Frontal cortex (tissue), 4 donors: ENCODE results near the gene A4GNT. TPM values are rescaled to one million over a fixed set of nuclear protein-coding genes. Genes with fewer than 3 reads are reported as not detected.
"Not testable (repeated sequence)": the region's sequence is repeated elsewhere in the genome, so short reads cannot be mapped to it uniquely, and the experiment has no call there.

ENCODE experiments used
- DNase-seq, 2 donors: peaks; one replicate each; pipeline ENCODE4 v3.0.0; 2012; ENCODE audit warnings: low spot score in 2 of 2
- FAIRE-seq: peaks from 2 replicates; lab custom pipeline; 2012; peaks lifted over from hg19 to GRCh38; lab: Jason Lieb, UNC
- total RNA-seq: library from RNA; depleted of rRNA; stranded (reverse); fragments of >200 nt; gene quantifications from one replicate; pipeline ENCODE4 v1.2.3, GENCODE V29; 2014
- donor health status: control.
- donor health status: control.
- donor health status: control.

A4GNT gene
- total RNA-seq, 1 donor from 2014 or later, result not detected

DNA sequence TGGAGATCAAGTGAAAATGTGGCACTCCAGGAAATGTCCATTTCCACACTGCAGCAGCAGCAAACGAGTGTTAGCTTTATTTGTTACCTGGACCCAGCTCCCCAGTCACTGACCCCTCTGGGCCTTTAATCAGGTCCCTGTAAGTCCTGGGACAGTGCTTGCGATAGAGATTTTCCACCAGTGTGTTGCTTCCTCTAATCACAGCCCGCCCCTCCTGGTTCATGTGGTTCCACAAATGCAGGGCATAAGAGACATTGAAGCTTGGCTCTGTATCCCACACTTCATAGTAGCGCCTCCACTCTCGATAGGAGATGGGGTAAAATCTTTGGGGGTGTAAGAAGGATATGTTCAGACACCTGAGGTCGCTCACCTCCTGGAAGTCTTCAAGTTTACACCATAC is 8.0 kb downstream of the A4GNT start:
- FAIRE-seq (no peak), DNase-seq (no peak)

DNA sequence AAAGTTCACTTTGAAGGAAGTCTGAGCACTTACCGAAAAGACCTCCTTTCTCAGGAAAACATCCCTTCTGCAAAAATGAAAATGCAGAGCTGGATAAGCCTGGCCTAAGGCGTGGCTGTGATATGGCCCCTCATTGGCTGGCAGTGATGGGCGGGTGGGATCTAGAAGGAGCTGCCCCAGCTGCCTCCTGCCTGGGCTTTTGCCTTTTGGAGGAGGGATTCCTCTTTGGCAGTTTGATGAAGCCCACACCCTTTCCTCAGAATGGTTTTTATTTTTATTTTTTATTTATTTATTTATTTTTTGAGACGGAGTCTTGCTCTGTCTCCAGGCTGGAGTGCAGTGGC is 12.8 kb downstream of the A4GNT start:
- FAIRE-seq (no peak), DNase-seq (no peak)

DNA sequence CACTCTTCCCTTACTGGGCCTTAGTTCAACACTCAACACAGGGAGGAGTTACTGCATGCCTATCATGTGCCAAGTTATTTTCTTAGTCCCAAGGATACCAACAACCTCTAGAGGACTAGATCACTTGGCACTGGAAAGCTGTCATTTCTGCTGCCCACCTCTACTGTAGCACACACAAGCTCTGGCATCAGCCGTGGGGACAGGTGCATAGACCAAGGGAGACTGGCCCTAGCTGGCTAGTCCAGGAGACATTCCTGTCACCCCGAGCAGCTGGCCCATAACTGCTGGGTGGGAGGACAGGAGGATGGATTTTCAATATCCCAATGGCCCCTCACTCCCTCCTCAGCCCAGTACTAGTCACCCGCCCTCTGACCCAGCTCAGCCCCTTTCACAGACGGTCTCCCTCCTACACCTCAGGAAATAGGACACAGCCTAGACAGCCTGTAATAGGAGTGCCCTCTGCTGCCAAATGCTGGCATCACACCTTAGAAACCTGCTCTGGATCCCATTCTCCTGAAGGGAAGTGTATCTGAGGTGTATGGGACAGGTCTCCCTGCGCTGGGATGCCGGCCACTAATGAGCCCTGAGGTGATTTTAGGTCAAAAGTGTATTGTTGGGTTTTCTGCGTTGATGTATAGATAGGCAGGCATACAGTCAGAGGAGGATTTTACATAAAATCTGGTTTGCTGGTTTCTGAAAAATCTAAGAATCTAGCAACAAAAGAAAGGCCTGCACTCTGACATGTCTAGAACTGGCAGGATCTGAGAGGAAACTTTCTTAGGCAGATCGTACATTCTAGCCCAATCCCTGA is 13.4 kb downstream of the A4GNT start:
- no peak for FAIRE-seq
- peak; percentile 48 to 64 for DNase-seq

DNA sequence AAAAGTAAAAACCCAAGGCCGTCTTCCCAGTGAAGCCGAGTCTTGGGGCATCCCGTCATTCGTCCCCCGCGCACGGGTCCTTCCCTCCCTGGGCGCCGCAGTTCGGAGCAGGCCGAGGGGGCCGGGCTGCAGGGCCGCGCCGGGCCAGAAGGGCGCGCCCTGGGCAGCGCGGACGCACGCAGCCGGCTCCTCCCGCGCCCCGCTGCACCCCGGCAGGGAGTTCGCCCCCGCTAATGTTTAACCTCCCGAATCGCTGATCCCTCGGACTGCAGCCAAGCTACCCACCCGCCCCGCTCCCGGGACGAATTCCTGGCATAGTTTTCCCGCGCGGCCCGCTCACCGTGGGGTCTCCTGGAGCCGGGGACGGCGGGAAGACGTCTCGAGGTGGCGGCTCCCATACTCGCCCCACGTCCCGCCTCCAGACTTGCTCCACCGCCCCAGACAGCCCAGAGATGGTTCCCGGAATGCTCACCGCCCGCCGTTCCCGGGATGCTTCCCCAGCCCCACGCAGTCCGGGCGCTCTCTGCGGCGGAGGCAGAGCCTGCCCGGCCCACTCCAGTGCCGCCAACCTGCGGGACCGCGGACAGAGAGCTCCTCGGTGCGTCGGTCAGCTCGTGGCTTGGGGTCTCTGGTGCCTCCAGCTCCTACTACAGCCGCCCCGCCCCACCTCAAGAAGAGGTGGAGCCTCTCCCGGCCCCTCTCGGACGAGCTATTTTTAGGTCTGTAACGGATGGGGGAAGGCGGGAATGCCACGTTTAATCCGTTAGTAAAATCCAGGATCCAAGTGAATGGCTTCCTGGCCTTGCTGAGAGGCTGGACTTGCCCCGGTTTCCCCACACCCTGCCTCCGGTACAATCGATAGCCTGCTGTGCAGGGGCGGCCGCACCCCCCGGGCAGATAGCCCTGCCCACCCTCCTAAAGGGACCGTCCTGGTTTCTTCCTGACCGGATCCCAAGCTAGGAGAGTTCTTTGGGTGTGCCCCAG is 16.9 kb downstream of the A4GNT start, which contains the start of gene DZIP1L:
TSS of gene DZIP1L (minus strand) at position 621 of the 984 bp plus-strand sequence. CDS start 11,637 bp downstream, outside the sequence.
- DNase-seq (peak; percentile 54 to 72), FAIRE-seq (no peak)

DNA sequence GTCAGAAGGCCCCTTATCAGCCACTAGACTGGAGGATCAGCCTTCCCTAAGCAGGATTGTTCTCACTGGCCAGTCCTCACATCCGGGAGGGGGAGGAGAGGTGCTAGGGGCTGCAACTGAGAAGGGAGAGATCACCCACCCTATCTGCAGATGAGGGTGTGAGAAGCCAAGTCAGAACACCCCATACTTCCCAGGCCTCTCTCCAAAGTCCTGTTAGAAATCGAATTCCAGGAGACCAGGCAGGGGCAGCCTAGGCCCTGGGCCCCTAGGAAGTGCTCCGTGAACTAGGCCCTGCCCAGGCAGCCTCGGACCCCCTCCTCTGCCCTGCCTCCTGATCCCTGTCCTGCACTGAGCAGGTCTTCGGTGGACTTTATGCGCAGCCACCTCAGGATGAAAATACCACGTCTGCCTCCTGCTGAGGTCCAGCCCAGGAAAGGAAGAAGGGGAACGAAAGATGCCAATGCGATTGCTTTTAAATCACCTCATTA is 17.7 kb downstream of the A4GNT start:
- DNase-seq (no peak), FAIRE-seq (no peak)

DNA sequence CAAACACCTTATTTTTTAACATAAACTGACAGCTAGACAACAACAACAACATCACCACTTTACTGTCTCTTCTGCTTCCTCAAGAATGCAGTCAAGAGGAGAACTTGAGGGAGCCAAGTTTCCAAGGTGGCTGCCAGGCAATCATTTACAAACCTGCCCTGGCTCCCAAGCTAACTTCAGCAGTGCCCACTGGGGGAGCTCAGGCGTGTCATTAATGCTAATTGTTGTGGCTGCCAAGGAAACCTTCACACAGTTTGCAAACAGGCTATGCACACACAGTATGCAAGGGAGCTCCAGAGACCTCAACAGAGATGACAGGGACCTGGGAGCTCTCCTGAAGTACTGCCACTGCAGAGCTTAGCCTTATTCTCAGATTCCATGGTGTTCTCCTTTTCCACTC is 18.9 kb downstream of the A4GNT start:
- DNase-seq, result no peak
- FAIRE-seq, result no peak

DNA sequence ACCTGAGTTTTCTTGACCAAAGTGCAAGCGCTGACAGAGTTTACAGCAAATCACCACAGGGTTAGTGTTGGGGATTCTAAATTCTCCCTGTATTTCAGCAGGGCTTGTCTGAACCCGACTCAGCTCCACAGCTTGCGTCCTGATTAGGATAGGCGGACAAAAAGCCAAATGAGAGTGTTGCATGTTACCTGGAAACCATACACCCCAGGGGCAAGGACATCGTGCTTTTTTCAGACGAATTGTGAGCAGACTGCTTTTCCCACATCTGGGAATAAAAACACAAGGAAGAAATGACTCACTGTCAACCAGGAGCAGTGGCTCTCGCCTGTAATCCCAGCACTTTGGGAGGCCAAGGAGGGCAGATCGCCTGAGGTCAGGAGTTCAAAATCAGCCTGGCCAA is 19.8 kb downstream of the A4GNT start:
- DNase-seq (no peak), FAIRE-seq (no peak)

DNA sequence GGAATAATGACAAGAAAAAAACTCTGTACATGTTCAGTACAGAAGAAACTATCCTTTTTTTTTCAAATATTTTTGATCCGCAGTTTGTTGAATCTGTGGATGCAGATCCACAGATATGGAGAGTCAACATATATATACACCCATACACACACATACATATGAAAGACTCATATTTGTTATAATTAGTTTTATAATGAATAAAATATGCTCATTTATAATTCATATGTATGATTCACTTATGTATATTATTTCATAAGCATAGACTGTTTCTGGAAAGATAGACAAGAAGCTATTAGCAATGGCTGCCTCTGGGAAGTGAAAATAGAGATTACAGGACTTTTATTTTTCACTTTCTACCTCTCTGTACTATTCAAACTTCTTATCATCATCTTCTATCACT is 26.6 kb downstream of the A4GNT start:
- DNase-seq, result no peak
- no peak for FAIRE-seq

DNA sequence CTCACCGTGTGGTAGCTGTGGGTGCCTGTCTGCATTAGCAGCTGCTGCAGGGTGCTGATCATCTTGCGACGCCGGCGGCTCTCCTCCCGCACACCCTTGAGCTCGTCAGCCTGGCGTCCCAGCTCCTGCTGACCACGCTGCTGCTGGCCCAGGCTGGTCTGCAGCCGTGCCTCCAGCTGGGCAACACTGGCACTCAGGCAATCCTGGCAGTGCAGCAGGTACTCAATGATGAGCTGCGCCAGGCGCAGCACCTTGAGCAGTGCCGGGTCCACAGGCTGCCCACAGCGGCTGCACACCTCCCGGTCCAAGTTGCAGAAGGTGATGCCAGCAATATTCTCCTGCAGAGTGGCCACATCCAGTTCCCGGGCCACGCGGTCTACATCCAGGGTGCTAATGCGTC is 28.7 kb downstream of the A4GNT start:
- FAIRE-seq, result no peak
- no peak for DNase-seq

DNA sequence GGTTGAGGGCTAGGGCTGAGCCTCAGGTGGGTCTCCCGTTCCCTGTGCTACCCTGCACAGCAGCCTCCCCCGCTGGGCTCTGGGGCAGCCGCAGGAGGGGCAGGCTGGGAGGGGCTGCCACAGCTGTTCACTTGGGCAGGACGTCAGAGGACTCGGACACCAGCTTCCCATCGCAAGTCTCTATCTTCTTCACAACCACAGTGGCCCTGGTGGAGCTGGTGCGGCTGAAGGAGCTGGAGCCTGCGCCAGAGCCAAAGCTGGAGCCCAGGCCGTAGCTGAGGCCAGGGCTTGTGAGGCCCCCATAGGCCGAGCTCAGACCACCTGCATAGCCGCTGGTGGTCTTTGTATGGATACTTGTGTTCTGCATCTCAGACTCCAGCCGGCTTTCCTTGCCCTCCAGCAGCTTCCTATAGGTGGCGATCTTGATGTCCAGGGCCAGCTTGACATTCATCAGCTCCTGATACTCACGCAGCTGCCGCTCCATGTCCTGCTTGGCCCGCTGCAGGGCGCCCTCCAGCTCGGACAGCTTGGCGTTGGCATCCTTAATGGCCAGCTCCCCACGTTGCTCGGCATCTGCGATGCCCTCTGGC is 30.7 kb downstream of the A4GNT start:
- not testable (repeated sequence) for FAIRE-seq, DNase-seq

DNA sequence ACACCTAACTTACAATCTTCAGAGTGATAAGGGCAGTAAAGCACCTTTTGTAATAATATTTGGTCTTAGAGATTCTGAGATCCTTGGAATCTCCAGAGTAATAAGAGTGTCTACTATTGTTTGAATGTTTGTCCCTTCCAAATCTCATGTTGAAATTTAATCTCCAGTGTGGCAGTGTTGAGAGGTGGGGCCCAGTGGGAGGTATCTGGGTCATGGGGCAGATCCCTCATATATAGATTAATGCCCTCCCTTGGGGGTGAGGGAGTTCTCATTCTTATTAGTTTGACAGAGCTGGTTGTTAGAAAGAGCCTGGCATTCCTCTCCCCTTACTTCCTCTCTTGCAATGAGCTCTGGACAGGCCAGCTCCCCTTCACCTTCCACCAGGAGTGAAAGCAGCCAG is 32.8 kb downstream of the A4GNT start:
- no peak for DNase-seq
- no peak for FAIRE-seq

DNA sequence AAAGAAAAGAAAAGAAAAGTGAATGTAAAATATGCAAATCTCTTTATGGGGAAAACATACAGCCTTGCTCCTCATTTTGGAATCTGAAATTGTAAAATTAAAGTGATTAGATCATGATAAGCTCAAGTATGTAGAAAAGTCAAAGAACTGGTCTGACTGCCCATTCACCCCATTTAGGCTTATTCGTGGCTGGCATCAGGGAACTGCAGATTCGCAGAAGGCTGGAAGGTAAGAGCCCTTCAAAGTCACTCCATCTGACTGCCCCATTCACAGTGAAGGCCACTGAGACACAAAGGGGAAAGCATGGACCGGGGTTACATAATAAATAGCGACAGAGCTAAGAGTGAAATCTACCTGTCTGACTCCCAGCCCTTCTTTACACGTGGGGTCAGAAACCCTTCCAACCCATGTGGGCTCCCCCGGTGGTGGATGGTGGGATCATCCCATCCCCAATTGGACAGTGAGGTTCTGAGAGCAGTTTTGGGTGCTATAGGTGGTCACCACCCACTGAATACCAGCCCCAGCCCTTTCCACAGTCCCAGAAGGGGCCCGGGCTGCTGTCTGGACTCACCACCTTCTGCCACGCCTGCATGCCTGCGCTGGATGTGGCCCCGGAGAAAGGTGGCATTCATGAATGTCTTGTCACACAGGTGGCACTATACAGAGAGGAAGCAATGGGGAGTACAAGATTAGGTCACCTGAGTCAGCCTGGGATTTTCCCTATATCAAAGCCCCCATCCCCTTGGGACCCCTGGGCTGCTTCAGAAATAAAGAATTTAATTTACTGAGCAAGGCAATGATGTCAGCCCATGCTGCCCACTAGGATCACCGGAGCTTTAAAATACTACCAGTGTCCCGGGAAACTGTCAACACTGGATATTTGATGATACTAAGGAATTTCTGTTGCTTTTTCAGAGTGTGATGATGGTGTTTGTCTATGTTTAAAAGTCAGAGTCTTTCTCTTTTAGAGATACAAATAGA is 34.7 kb downstream of the A4GNT start:
- no peak for DNase-seq
- no peak for FAIRE-seq

DNA sequence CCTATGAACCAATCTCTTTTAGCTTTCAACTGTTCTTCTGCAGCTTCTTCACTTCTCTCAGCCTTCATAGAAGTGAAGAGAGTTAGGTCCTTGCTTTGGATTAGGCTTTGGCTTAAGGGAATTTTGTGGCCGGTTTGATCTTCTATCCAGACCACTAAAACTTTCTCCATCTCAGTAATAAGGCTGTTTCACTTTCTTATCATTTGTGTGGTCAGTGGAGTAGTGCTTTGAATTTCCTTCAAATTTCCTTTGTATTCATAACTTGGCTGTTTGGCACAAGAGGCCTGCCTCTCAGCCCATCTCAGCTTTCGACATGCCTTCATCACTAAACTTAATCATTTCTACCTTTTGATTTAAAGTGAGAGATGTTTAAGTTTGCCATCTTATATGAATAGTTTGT is 38.5 kb downstream of the A4GNT start:
- no peak for FAIRE-seq
- DNase-seq, result no peak

DNA sequence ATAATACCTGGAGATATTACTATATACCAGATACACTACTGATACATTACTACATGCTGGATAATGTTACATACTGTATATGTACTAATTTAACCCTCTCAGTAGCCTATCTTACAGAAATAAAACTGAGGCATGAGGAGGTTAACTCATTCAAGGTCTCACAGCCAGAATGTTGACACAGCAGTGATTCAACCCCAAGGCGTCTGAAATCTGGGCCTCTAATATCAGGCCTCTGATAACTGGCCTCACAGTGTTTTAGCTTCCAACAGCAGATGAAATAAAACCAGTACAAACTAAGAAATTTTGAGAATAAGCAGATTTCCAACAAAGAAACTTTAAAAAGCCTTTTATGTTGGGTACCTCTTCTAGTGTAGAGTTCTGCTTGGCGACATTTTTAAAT is 40.2 kb downstream of the A4GNT start:
- DNase-seq, result no peak
- no peak for FAIRE-seq

DNA sequence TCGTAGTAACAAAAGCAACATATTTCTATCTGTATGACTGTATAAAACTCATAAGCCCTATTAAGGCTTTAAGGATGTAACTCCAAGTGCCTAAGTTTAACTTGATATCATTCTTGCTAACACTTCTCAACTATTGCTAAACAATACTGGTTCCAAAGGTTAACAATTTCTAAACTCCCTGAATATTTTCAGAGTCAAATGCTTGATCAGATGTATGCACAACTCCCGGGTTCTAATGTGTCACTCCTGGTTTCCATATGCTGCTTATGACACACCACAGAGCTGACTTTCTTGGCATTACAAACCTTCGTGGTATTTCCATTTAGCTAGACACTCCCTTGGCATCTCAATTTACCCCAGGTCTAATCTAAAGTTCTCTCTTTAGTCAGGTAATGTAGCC is 43.1 kb downstream of the A4GNT start:
- no peak for DNase-seq
- no peak for FAIRE-seq

DNA sequence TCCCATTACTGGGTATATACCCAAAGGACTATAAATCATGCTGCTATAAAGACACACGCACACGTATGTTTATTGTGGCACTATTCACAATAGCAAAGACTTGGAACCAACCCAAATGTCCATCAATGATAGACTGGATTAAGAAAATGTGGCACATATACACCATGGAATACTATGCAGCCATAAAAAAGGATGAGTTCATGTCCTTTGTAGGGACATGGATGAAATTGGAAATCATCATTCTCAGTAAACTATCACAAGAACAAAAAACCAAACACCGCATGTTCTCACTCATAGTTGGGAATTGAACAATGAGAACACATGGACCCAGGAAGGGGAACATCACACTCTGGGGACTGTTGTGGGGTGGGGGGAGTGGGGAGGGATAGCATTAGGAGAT is 46.4 kb downstream of the A4GNT start:
- FAIRE-seq, DNase-seq: not testable (repeated sequence)

DNA sequence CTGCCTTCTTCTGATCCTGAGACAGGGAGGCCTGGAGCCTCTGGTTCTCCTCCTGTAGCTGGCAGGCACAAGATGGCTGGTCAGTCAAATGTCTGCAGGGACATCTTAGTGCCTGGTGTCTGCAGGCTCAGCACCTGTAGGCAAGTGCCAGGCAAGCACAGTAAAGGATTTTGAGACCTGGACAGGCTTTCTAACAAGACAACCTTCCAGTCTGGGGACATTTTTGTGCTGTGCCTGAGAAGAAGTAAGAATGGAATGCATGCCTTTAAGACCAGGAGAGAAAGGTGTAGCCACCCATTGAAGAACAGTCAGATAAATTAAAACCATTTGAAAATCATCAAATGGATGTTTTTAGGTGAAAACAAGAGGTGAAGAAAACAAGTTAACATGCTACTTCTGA is 48.0 kb downstream of the A4GNT start:
- DNase-seq (no peak), FAIRE-seq (no peak)

DNA sequence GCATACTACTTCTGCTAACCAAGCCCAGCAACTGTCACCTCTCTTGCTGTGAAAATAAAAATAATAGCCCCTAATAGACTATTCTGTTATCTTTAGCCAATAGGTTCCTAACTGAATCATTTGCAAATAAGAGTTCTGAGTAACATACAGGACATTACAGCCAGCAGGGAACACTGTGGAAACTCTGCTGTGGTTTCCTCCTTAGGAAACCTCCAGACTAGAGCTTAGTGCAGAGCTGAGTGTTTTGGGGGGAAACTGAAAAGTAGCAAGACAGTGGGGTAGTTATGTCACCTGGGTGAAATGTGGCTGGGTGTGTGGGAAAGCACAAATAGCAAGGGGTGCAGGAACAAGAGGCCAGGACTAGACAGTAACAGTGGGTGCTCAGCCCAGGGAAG is 49.2 kb downstream of the A4GNT start:
- FAIRE-seq, result no peak

More for the DNA sequence above, 49.2 kb downstream of the A4GNT start:
- DNase-seq, result no peak
